Activated CD8-positive, alpha-beta memory T cell treated with anti-CD3 and anti-CD28 coated beads for 24 hours (primary cell): ENCODE measurements around the gene MYO1C.

Source experiments
- DNase-seq: peaks from one replicate; pipeline ENCODE4 v3.0.0-alpha.2; 2020

Gene MYO1C

DNA sequence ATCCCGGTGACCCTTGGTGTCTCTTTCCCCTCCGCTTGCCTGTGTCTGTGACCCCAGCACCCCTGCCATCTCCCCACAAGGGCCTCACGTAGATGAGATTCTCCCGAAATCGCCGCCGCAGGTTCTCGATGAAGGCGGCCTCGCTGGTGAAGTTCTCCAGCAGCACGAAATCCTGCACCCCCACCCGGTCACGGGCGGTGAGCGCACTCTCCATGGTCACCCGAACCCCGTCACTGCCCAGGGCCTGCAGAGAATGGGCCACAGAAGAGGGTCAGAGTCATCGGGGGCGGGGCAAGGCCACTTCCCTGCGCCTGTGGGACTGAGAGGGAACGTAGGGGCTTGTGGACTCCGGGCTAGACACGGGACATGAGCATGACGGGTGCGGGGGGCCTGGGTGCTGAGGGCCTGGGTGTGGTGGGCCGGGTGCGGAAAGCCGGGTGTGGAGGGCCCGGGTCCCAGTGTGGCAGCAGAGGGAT is 8.4 kb downstream of the MYO1C start:
- no peak for DNase-seq

DNA sequence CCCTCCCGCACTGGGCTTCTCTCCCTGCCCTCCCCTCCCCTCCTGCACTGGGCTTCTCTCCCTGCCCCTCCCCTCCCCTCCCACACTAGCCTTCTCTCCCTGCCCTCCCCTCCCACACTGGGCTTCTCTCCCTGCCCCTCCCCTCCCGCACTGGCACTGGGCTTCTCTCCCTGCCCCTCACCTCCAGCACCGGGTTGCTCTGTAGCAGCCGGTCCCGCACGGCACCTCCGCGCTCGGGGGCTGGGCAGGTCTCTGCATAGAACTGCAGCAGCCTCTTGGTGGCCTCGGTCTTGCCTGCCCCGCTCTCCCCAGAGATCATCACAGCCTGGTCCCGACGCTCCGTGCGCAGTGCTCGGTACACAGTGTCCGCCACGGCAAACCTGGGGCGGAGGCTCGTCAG is 9.8 kb downstream of the MYO1C start:
- no peak for DNase-seq

DNA sequence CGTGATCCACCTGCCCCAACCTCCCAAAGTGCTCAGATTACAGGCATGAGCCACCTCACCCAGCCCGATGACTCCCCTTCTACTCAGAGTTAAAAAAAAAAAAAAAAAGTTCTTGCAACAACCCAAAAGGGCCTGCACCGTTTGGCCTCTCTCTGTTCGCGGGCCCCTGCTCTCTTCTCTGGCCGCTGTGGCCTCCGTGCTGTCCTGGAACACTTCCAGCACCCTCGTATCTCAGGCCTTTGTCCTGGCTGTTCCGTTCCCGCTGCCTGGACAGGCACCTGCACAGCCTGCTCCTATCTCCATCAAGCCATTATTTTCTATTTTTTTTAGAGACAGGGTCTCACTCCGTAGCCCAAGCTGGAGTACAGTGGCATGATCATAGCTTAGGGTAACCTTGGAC is 10.8 kb downstream of the MYO1C start:
- no peak for DNase-seq

DNA sequence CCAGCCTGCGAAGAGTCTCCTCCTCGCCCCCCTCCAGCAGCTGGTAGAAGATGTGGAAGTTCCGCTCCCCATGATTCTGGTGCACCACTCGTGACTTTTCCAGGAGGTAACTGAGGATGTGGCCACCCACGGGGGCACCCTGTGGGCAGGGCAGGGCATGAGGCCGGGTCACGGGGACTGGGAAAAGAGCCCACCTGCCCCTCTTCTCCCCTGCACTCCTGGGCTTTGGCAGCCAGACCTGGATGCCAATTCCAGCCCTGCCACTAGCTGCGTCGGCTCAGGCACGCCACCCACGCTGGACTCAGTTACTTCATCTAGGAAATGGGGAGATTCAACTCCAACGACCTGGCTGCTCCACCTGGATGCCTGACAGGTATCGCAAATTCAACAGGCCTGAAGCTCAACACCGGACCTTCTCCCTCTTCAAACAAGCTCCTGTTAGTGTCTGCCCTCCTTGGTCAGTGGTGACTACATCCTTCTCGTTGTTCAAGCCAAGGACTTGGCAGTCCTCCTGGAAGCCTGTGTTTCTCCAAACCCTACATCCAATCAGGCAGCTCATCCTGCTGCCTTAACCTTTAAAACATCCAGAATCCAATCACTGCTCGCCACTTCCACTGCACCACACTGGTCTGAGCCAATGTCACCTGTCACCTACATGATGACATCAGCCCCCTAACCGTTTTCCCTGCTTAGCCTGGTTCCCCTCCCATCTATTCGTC is 11.6 kb downstream of the MYO1C start:
- no peak for DNase-seq

DNA sequence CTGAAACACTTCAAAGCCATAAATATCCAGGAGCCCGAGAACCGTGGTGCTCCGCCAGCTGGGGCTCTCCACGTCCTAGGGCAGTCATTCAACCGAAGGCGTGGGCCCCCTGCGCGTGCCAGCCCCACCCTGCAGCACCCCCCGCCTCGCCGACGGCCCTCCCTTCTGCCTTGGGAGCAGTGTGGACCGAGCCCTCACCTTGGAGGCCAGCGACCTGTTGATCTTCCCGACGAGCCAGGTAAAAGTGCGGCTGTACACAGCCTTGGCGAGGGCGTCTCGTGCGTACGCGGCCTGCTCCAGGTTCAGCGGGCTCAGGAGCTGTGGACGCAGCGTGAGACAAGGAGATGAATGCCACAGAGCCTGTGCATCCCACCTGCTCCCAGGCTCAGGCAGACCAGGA is 14.1 kb downstream of the MYO1C start:
- no peak for DNase-seq

DNA sequence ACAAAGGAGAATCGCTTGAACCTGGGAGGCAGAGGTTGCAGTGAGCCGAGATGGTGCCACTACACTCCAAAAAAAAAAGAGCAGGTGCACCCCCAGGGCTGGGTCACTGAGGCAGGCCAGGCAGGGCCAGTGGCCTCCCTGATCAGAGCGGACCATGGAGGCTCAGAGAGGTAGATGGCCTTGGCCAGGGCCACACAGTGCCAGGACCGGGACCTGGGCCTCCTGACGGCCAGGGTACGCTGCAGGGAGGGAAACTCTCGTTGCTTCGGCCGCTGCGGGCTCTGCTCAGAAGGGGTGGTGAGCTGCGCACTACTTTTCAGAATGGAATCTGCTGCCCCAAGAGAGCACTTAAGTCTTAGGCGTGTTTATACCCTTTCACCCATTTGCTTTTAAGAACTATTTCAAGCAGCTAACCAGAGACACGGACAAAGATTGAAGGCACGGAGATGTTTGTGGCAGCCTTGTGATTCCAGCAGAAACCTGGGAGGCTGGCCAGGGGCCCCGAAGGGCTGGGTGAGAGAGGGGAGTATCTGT is 17.1 kb downstream of the MYO1C start:
- no peak for DNase-seq

DNA sequence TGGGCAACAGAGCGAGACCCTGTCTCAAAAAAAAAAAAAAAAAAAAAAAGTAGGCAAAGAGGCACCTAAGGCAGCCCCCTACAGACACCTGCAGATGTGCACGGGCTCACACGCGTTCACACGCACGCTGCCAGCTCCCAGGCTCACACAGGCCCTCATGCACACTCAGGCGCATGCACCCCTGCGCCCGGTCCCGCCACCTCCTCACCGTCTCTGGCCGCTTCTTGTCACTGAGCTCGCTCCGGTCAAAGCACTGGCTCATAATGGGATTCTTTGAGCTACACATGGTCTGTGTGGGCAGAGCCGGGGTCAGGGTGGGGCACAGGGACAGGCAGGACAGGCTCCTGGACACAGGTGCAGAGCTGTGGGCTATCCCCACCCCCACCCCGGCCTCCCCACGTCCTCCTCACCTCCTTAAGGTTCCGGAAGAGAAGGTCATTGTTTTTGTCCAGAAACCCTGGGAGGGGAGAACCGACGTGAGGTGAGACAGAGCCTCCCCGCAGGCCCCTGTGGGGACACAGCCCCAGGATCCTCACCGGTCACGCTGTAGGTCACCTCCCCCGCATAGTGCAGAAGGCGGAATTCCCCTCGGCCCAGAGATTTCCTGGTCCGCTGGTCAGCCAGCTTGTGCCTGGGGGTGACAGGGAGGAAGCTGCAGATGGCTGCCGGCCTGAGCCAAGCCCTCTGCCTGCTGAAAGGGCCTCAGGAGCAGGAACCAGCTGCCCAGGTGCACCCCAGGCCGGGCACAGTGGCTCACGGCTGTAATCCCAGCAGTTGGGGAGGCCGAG is 17.9 kb downstream of the MYO1C start:
- DNase-seq = no peak

DNA sequence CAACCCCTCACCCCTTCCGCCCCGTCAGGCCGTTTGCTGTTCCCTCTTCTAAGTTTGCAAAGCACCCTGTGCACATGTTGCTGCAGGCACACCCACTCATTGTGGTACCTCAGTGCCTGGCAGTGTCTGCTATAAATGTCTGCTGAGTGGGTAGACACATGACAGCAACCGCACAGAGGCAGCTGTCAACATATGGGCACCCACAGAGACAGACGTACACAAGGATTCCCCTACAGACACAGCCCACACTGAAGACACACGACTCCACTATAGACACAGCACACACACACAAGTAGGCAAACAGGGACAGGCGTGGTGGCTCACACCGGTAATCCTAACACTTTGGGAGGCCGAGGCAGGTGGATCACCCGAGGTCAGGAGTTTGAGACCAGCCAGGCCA is 18.6 kb downstream of the MYO1C start:
- no peak for DNase-seq

DNA sequence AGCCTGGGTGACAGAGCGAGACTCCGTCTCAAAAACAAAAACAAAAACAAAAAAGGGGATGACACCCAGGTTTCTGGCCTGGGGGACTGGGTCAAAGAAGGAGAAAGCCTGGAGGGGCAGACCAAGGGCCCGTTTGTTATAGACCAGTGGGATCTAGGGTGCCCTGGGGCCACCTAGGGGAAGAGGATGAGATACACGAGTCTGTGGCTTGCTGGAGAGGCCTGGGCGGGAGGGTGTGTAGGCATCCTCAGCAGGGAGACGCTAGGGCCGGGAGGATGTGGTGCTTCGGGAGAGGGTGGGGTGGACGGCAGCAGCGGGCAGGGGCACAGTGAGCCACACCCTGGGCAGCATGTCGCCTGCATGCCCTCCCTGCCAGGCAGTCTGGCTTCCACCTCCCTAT is 19.3 kb downstream of the MYO1C start:
- no peak for DNase-seq

DNA sequence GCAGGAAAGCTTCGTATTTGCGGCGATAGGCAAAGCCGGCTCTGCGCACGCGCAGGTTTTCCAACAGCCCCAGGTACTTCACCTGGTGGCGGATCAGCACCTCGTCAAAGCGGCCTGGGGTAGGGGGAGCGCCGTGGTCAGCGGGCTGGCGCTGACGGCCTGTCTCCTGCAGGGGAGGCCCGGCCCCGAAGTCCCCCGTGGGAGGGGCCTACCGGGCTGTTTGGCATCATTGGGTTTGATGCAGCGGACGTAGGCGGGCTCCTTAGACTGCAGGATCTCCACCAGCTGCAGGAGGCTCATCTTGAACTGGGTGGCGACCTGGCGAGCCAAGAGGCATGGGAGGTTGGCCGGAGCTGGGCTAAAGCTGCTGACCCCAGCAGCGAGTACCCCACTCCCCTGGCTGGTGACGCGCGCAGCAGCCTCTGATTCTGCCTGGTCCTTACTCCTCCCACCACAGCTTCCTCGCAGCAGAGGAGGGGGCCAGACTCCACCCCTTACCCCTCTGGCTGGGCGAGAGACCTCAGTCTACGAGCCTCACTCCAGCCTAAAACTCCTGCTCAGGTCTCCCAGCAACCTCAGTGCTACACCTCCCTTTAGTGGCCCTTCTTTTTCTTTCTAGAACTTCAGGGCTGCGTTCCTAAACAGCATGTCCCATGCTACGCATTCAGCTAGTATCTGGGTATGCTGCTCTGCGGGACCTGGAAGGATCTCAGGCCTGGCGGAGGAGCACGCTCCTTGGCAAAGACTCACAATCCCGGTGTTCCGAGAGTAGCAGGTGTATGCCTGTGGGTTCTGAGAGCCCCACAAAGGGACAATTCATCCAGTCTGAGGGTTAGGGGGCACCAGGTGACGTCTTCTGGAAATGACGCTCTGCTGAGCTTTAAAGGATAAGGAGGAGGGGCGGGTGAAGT is 20.3 kb downstream of the MYO1C start:
- no peak for DNase-seq

DNA sequence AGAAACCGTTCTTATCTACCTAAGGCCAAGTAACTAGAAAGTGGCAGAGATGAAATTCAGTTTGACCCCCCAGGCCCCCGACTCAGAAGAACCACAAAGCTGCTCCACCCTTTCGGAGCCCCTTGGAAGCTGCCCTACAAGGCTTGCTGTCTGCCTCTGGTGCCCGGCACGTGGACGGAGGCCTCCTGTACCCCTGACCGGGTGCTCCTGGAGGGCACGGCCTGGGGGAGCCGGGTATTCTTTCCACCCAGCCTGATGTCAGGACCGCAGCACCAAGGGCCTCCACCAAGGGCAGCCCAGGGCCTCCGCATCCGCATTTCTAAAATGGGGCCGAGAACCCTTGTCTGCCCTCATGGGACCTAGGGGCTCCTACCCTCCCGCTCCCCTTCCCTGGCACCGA is 21.0 kb downstream of the MYO1C start:
- DNase-seq = no peak

DNA sequence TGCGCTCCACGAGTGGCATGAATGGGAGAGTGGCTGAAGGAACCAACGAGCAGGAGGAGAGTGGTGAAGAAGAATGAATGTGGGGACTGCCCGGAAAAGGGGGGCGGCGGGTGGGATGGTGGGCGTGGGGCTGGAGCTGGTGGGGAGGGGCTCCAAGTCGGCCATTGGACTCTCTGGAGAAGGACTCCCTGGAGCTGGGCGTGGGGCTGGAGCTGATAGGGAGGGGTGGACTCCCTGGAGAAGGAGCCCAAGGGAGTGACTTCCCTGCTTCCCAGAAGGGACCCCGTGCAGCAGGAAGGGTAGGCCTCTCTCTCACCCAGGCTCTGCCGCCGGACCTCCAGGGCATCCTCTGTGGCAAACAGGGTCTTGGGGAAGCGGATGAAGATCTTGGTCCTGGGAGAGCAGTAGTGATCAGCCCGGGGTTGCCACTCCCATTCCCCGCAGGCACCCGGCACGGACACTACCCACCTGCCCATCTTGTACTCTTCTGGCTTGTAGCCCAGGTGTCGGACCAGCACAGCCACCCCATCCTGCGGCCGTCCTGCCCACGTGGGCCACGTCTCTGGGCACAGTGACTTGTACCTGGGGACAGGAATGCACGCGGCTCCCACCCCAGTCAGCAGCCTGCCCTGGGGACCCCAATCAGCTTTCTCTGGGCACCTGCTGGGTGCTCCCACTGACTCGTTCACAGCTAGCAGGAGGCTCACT is 21.6 kb downstream of the MYO1C start:
- DNase-seq = no peak

DNA sequence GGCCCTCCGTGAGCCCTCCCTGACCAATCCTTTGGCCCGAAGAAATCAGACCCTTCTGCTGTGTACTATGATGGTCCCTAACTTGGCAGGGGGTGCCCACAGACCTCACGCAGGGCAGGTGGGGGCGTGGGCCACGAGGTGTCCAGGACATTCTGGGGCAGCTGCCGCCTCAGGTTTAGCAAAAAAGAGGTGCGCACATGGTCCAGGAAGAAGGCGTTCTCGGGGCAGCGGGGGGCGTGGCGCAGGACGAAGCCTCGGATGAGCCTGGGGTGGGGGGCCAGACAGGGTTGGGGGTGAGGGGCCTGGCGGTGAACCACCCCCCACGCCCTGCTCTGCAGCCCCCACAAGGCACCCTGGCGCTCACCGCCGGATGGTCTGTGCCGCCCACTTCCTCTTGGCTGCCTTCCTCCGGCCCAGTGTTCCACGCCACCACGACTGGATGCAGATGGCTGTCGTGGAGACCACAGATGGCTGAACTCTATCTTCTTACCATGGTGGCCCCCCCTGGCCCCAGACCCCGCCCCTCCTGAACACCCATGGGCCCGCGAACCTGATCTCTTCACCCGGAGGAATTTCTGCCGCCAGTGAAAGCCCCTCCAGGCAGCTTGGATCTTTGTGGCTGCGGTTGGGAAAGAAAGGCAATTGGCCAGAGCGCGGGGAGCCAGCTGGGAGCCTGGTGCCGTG is 22.3 kb downstream of the MYO1C start:
- DNase-seq = no peak

DNA sequence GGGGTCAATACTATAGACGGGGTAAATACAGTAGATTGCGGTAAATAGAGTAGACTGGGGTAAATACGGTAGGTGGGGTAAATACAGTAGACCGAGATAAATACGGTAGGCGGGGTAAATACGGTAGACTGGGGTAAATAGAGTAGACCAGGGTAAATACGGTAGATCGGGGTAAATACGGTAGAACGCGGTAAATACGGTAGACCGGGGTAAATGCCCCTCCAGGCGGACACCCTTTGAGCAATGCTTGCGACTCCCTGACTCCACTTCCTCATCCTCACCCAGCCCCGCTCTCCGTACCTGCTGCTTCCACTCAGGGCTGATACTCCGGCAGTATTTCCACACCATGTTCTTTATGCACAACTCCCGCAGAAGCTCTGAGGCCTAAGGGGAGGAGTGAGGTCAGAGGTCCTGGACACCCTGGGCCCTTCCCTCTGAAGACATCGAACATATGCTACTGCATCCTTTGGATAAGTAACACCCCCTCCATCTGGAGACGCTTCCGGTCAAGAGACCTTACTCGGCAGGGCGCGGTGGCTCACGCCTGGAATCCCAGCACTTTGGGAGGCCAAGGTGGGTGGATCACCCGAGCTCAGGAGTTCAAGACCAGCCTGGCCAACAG is 23.1 kb downstream of the MYO1C start:
- no peak for DNase-seq

DNA sequence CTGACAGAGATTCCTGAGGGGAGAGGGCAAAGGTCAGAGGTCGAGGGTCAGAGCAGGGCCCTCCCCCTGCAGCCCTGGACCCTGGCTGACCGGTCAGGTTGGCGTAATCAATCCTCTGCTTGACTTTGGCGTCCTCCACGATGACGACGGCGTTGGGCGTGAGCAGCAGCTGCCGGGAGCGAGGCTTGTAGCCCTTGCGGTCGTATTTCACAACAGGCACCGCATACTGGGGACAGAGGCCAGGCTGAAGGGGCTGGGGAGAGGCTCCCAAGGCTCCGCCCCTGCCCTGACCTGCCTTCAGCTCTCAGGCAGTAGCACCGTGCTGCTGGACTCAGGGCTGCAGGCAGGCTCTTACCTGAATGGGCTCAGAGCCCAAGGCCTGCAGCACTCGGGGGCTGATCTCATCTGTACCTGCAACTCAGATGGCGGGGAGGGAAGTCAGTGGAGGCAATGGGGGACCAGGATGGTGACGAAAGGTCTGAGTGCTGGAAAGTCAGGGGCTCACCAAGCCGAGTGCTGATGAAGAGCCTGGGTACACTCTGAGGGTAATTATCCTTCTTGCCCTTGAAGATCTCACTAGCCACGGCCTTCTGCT is 24.5 kb downstream of the MYO1C start:
- no peak for DNase-seq

DNA sequence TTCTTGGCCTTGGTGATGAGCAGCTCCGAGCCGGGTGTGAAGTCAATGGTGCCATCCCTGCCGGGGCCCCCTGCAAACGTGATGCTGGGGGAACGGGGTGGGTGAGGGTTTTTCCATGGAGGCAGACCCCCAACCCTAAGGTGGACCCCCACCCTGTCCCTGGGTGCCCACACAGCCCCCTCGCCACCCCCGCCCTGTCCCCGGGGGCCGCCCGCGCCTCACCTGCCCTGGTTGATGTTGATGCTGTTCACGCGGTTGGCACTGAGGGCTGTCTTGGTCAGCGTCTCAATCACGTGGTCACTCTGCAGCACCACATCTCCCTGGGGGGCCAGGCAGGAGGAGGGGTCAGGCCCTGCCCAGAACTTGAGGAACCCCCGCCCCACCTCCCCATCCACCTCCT is 25.2 kb downstream of the MYO1C start:
- no peak for DNase-seq

DNA sequence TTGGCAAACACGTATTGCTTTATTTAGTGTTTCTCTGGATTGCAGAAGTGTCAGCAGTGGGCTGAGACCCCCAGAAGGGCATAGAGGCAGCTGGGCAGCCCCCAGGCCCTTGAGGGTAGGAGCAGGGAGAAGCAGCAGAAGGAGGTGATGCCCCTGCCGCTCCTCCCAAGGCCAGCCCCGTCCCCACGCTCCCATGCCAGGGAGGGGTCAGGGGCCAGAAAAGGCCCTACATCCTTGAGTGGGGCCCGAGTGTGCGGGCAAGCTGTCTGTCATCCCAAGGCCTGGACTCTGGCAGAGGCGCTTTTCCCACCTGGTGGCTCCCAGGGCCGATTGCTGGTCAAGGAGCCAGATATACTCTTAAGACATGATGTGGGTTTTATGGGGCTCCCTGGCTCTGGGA is 28.3 kb downstream of the MYO1C start:
- DNase-seq = no peak

DNA sequence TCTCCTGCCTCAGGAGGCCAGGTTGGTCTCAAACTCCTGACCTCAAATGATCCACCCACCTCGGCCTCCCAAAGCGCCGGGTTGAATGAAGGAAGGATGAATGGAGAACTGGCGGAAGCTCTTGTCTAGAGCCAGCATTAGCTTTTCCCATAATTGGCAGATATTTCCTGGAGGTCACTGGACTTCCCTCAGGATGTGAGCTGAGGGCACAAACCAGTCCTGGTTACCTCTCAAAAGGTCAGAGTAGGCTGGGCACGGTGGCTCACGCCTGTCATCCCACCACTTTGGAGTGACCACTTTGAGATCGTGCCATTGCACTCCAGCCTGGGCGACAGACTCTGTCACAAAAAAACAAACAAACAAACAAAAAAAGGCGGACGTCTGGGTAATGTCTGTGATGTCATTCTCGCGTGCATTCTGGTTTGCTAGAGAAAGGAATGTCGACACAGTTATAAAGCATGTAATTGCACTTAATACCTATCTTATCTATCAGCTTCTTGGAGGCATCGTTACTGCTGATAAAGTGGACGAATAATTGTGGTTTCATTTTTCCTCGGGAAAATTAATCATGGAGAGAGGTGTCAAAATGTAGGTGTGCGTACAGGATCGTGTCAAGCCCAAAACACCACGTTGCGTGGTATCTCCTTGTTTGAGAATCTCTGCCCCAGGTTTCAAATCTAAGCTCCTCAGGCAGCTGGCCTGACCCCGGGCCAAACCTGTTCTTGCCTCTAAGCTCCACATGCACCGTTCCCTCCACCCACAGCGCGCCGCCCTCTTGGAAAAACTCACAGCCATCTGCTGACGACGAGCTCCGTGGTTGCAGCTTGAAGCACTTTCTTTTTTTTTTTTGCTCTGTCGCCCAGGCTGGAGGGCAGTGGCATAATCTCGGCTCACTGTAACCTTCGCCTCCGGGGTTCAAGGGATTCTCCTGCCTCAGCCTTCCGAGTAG is 30.0 kb downstream of the MYO1C start:
- DNase-seq = no peak

DNA sequence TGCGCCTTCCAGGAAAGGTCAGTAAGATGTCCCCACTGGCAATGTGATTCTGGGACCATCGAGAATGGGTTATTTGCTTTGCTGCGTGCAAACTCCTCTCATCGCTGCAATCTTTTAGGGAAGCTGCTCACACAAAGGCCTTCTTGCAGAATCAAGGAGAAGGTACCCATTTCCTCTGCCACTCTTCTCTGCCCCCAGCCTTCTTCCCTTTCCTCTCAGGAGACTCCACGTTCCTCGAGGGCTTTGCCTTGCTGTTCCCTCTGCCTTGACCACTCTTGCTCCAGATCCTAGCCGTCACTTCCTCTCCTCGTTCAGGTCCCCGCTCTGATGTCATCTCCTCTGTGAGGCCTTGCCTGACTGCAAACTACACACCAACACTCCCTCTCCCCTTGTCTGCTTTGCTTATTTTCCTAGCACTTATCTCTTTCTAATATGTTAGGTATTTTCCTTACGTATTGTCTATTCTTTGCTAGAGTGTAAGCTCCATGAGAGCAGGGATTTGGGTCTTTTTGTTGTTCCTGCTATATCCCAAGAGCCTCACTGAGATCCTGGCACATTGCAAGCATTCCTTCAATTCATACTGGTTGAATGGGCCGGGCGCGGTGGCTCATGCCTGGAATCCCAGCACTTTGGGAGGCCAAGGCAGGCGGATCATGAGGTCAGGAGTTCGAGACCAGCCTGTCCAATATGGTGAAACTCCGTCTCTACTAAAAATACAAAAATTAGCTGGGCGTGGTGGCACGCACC is 31.1 kb downstream of the MYO1C start:
- DNase-seq = no peak
